Panc1 (cell line): ENCODE results near the gene LRCH1. TPM values are rescaled to one million over a fixed set of nuclear protein-coding genes. Genes with fewer than 3 reads are reported as not detected.

Experiments used
- ATAC-seq: fragments of 200-7000 bp; cut with Tn5 transposase; 2 replicates; pipeline ENCODE4 v1.9.1; 2020; ENCODE audit warnings: mild to moderate bottlenecking, moderate library complexity
- BruUV-seq: library from RNA; stranded (reverse); fragments of 400-500 nt; replicated peaks from 2 replicates; lab custom pipeline; 2021; lab: Mats Ljungman, UMichigan
- CTCF ChIA-PET: fragments of 300-600 bp; sonication (Branson Sonifier 250); formaldehyde crosslinking; loops from one replicate; lab custom pipeline; 2022; ENCODE audit warnings: antibody characterized with exemption; lab: Charles Lee
- POLR2A ChIA-PET: fragments of 300-600 bp; sonication (Branson Sonifier 250); formaldehyde crosslinking; loops from one replicate; lab custom pipeline; 2022; ENCODE audit warnings: antibody characterized with exemption; lab: Charles Lee
- DNase-seq: peaks from one replicate; pipeline ENCODE4 v3.0.0-alpha.2; 2010; ENCODE audit warnings: low read depth, low spot score
- H3K27ac ChIP-seq: 2 replicates; pipeline ENCODE4 v1.5.1; 2011; ENCODE audit warnings: mild to moderate bottlenecking, low read length, inconsistent platforms
- H3K27me3 ChIP-seq: fragments of 200-500 bp; sonication (Bioruptor generic); 2 replicates; pipeline ENCODE4 v1.6.0; 2014; ENCODE audit warnings: low read length, inconsistent platforms; ENCODE audit not compliant: control insufficient read depth, insufficient read depth
- H3K36me3 ChIP-seq: fragments of 200-500 bp; sonication (Bioruptor generic); 2 replicates; pipeline ENCODE4 v1.5.1; 2014; ENCODE audit warnings: inconsistent platforms, mild to moderate bottlenecking, low read length, moderate library complexity; ENCODE audit not compliant: control insufficient read depth, insufficient read depth
- H3K4me1 ChIP-seq: 2 replicates; pipeline ENCODE4 v1.5.1; 2011; ENCODE audit warnings: inconsistent platforms, mild to moderate bottlenecking, low read length, moderate library complexity; ENCODE audit not compliant: control insufficient read depth, insufficient read depth
- H3K4me3 ChIP-seq, 2 experiments: 2 replicates each; pipeline ENCODE4 v1.5.1; 2011 to 2012; ENCODE audit warnings: low read depth in 2 of 2, low read length in 2 of 2, mild to moderate bottlenecking in 2 of 2, inconsistent platforms in 1 of 2, moderate library complexity in 1 of 2
- H3K9me3 ChIP-seq: fragments of 200-500 bp; sonication (Bioruptor generic); 2 replicates; pipeline ENCODE4 v1.5.1; 2014; ENCODE audit warnings: low read depth, mild to moderate bottlenecking, inconsistent platforms, low read length, moderate library complexity; ENCODE audit not compliant: control insufficient read depth, insufficient read depth
- POLR2AphosphoS5 ChIP-seq: IDR thresholded peaks from 2 replicates; pipeline ENCODE4 v1.6.1; 2012; ENCODE audit warnings: mild to moderate bottlenecking, low read depth, low read length, moderate library complexity
- SIN3A ChIP-seq: IDR thresholded peaks from 2 replicates; pipeline ENCODE4 v1.6.1; 2012; ENCODE audit warnings: low read depth, mild to moderate bottlenecking, low read length, moderate library complexity, borderline replicate concordance; ENCODE audit not compliant: insufficient read depth
- TCF7L2 ChIP-seq: IDR thresholded peaks from 2 replicates; pipeline ENCODE4 v1.6.1; 2011; ENCODE audit warnings: mild to moderate bottlenecking, low read depth, low read length, inconsistent platforms
- in situ Hi-C: cut with HindIII; loops from 2 replicates; pipeline ENCODE4 v1.10.0; 2016; ENCODE audit warnings: low sequenced_read_pairs, low pct_unique_long_range_greater_than_20kb
- intact Hi-C: fragments of 100-400 bp; cut with micrococcal nuclease; formaldehyde crosslinking; loops from one replicate; pipeline ENCODE4 v1.10.0; 2022; ENCODE audit not compliant: unreplicated experiment
- total RNA-seq: library from RNA; stranded (reverse); gene quantifications from one replicate; pipeline ENCODE4 v1.2.1, GENCODE V29; 2021; ENCODE audit not compliant: unreplicated experiment
- TF ChIP-seq, protein P1 (sequence below), 2 experiments: IDR thresholded peaks; 2 replicates each; pipeline ENCODE4 v1.6.1; 2011 to 2012; ENCODE audit warnings: low read depth in 2 of 2, control low read depth in 1 of 2, low read length in 1 of 2, mild to moderate bottlenecking in 1 of 2, moderate library complexity in 1 of 2; ENCODE audit not compliant: insufficient read depth in 1 of 2
- TF ChIP-seq, protein P2 (sequence below): fragments of 450-650 bp; IDR thresholded peaks from 2 replicates; pipeline ENCODE4 v1.5.1; 2017; ENCODE audit warnings: mild to moderate bottlenecking

LRCH1 gene
- total RNA-seq, 1 experiment from 2014 or later, result 7.9 TPM

DNA sequence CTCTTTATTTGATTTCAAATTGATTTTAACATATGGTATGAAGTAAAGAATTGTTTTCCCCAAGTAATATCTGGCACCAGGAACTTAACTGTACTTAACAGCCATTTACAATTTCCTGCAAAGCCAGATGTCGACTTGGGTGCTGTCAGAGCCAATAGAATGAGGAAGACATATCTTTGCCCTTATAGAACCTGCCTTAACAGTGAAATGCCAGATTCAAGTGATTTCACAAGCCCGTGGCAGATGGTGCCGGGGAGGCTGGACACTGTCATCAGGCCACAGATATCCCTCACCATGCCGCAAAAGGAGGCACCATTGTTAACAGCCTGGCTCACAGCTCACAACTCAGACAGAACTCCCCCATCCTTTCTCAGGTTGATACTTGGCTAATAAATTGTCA is 195.3 kb downstream of the LRCH1 start:
- ChIA-PET POLR2A (interaction anchor here (0.7 kb wide), 1 partner anchor 374 kb away, joined by 3 read pairs; no protein-coding TSS in a partner anchor), CTCF (no interaction called here)
- no peaks in the 10 kb centered on the region for H3K9me3 ChIP-seq
- no peak for ATAC-seq
- TF ChIP-seq SIN3A, result no peak
- no peaks in the 10 kb centered on the region for H3K4me1 ChIP-seq
- H3K27me3 ChIP-seq, result no peaks in the 10 kb centered on the region
- intact Hi-C loops, result no loop called here
- no peak for DNase-seq
- H3K27ac ChIP-seq, result no peak overlapping the region
- no peaks in the 10 kb centered on the region for H3K36me3 ChIP-seq
- in situ Hi-C loops, result no loop called here
- no peak overlapping the region for H3K4me3 ChIP-seq
- no TSS peak for BruUV-seq

DNA sequence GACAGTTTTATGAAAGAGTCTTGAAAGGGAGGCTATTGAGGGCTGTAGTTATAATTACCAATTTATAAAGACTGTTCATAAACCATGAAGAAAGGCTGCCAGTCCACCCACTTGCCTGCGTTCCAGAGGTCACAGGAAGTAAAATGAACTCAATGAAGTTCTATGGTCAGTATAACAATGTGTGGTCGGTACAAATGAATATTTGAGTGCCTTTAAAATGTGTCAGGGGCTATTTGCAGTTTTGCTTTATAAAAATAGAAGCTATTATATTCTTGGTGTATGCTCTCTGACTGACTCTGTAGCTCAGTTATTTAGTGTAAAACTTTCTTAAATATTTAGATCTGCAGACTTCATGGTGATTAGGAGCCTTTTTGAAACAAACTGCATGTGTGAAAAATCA is 197.0 kb downstream of the LRCH1 start:
- ChIA-PET CTCF (no interaction called here), POLR2A (no interaction called here)
- Histone ChIP-seq H3K36me3 (no peaks in the 10 kb centered on the region), H3K27ac (no peak overlapping the region), H3K27me3 (no peaks in the 10 kb centered on the region), H3K9me3 (no peaks in the 10 kb centered on the region), H3K4me1 (no peaks in the 10 kb centered on the region), H3K4me3 (no peak overlapping the region)
- TF ChIP-seq SIN3A, result no peak
- no peak for TF ChIP-seq POLR2AphosphoS5
- no TSS peak for BruUV-seq
- ATAC-seq (no peak), DNase-seq (no peak)
- in situ Hi-C loops, result no loop called here
- intact Hi-C loops, result no loop called here

DNA sequence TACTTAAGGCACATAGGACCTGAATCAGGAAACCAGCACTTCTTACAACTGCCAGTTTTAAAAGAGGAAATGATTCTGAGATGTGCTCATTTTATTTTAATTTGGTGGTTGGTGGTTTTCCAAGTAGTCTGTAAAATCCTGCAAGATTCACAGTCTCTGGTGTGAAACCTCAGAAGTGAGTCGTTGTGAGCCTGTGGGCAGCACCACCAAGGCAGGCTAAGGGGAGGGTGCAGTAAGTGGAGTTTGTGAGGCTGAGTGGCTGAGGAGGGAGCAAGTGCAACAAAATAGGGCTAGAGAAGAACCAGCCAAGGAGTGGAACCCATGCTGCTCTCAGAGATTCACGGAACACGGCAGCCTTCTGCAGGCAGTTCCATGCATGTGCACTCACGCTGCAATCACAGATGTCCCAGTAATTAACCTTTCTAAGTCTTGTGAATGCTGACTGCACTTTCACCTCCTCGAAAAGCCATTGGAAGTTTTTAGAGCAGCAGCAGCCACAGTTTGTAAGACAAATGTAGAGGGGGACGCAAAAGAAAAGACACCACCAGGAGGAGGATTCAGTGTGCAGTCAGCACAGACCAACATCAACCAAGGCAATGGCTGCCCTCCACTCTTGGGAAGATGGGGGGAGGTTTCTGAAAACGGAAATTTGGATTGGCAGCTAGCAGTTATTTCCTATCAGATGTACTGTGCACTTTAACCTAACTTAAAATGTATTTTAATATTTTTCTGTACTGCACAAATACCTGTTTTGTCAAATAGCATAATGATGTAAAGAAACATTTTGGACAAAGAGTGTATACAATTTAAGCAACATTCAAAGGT is 199.1 kb downstream of the LRCH1 start:
- no peak for TF ChIP-seq SIN3A
- no peak for TF ChIP-seq TCF7L2
- no peak for TF ChIP-seq POLR2AphosphoS5
- TF ChIP-seq, protein P1, sequence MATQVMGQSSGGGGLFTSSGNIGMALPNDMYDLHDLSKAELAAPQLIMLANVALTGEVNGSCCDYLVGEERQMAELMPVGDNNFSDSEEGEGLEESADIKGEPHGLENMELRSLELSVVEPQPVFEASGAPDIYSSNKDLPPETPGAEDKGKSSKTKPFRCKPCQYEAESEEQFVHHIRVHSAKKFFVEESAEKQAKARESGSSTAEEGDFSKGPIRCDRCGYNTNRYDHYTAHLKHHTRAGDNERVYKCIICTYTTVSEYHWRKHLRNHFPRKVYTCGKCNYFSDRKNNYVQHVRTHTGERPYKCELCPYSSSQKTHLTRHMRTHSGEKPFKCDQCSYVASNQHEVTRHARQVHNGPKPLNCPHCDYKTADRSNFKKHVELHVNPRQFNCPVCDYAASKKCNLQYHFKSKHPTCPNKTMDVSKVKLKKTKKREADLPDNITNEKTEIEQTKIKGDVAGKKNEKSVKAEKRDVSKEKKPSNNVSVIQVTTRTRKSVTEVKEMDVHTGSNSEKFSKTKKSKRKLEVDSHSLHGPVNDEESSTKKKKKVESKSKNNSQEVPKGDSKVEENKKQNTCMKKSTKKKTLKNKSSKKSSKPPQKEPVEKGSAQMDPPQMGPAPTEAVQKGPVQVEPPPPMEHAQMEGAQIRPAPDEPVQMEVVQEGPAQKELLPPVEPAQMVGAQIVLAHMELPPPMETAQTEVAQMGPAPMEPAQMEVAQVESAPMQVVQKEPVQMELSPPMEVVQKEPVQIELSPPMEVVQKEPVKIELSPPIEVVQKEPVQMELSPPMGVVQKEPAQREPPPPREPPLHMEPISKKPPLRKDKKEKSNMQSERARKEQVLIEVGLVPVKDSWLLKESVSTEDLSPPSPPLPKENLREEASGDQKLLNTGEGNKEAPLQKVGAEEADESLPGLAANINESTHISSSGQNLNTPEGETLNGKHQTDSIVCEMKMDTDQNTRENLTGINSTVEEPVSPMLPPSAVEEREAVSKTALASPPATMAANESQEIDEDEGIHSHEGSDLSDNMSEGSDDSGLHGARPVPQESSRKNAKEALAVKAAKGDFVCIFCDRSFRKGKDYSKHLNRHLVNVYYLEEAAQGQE (IDR thresholded peaks at IDR 0.05; ENCODE audit: insufficient read depth in 1 of 2, low read depth in 2 of 2, low read length in 1 of 2), result no peak
- TF ChIP-seq, protein P2, sequence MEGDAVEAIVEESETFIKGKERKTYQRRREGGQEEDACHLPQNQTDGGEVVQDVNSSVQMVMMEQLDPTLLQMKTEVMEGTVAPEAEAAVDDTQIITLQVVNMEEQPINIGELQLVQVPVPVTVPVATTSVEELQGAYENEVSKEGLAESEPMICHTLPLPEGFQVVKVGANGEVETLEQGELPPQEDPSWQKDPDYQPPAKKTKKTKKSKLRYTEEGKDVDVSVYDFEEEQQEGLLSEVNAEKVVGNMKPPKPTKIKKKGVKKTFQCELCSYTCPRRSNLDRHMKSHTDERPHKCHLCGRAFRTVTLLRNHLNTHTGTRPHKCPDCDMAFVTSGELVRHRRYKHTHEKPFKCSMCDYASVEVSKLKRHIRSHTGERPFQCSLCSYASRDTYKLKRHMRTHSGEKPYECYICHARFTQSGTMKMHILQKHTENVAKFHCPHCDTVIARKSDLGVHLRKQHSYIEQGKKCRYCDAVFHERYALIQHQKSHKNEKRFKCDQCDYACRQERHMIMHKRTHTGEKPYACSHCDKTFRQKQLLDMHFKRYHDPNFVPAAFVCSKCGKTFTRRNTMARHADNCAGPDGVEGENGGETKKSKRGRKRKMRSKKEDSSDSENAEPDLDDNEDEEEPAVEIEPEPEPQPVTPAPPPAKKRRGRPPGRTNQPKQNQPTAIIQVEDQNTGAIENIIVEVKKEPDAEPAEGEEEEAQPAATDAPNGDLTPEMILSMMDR, result no peak
- H3K27ac ChIP-seq, result no peak overlapping the region
- in situ Hi-C loops, result no loop called here
- no peak for ATAC-seq
- H3K36me3 ChIP-seq, result no peaks in the 10 kb centered on the region
- CTCF ChIA-PET, result no interaction called here
- intact Hi-C loops, result no loop called here
- POLR2A ChIA-PET, result no interaction called here
- no peak overlapping the region for H3K4me3 ChIP-seq
- DNase-seq, result no peak
- no TSS peak for BruUV-seq
- H3K4me1 ChIP-seq, result no peaks in the 10 kb centered on the region
- no peaks in the 10 kb centered on the region for H3K9me3 ChIP-seq
- no peaks in the 10 kb centered on the region for H3K27me3 ChIP-seq
